ENCODE results near the gene LMO4. TPM values are rescaled to one million over a fixed set of nuclear protein-coding genes. Genes with fewer than 3 reads are reported as not detected.

Gene LMO4
- total and polyA plus RNA-seq, 8 donors, result 30.7 to 120 (median 79.5) TPM

- no peak overlapping the region for H3K27ac ChIP-seq
- DNase-seq, result no peak
- TF ChIP-seq POLR2AphosphoS5 (IDR thresholded peaks at IDR 0.05) (no peak), POLR2A (IDR thresholded peaks at IDR 0.05) (no peak), EP300 (IDR thresholded peaks at IDR 0.05) (no peak), CTCF (IDR thresholded peaks at IDR 0.05) (no peak)
- 75 to 82% (median 80%) methylated on average over 3 of the region's 3 CpGs for WGBS, 5 donors
- peaks cover 0 to under 1% (median 0%) of the 10 kb centered on the region in 4 donors for H3K36me3 ChIP-seq
- H3K4me1 ChIP-seq, result peaks cover 0 to 4% (median 0%) of the 10 kb centered on the region in 4 donors
- no peaks in the 10 kb centered on the region for H3K27me3 ChIP-seq
- intact Hi-C loops (cut with DNase I; ENCODE audit: low total_unique reads), result no loop called here
- peaks cover 0 to under 1% (median 0%) of the 10 kb centered on the region in 4 donors for H3K9me3 ChIP-seq
- no peak overlapping the region for H3K4me3 ChIP-seq
Observed at GRCh38 chr1:87369736-87370478, 41.2 kb downstream of the LMO4 start.

GRCh38 chr1:87370544-87370943 lies 41.9 kb downstream of the LMO4 start:
- H3K27ac ChIP-seq, result no peak overlapping the region
- intact Hi-C loops (cut with DNase I; ENCODE audit: low total_unique reads), result no loop called here
- H3K4me3 ChIP-seq, result no peak overlapping the region
- peaks cover 0 to 4% (median 0%) of the 10 kb centered on the region in 4 donors for H3K4me1 ChIP-seq
- peaks cover 0 to 4% (median 0%) of the 10 kb centered on the region in 4 donors for H3K36me3 ChIP-seq
- peaks cover 0 to 6% (median 0%) of the 10 kb centered on the region in 4 donors for H3K9me3 ChIP-seq
- WGBS, 5 donors, result 65 to 85% (median 75%) methylated on average over 5 of the region's 5 CpGs
- no peak for TF ChIP-seq POLR2AphosphoS5 (IDR thresholded peaks at IDR 0.05)
- DNase-seq, result no peak
- H3K27me3 ChIP-seq, result no peaks in the 10 kb centered on the region

GRCh38 chr1:87379306-87379705 lies 50.6 kb downstream of the LMO4 start:
- intact Hi-C loops (cut with DNase I; ENCODE audit: low total_unique reads), result no loop called here
- Histone ChIP-seq H3K9me3 (peaks cover 0 to 36% (median 12%) of the 10 kb centered on the region in 4 donors), H3K4me1 (no peaks in the 10 kb centered on the region)

GRCh38 chr1:87386217-87386790 lies 57.6 kb downstream of the LMO4 start:
- 35 to 66% (median 53%) methylated on average over 5 of the region's 5 CpGs for WGBS, 5 donors
- intact Hi-C loops (cut with DNase I; ENCODE audit: low total_unique reads), result no loop called here
- TF ChIP-seq EP300 (IDR thresholded peaks at IDR 0.05) (no peak), POLR2A (IDR thresholded peaks at IDR 0.05) (no peak), POLR2AphosphoS5 (IDR thresholded peaks at IDR 0.05) (no peak), CTCF (IDR thresholded peaks at IDR 0.05) (no peak)
- Histone ChIP-seq H3K4me3 (no peak overlapping the region), H3K27ac (no peak overlapping the region), H3K4me1 (peaks cover 0 to 8% (median 0%) of the 10 kb centered on the region in 4 donors), H3K27me3 (no peaks in the 10 kb centered on the region), H3K36me3 (no peaks in the 10 kb centered on the region), H3K9me3 (peaks cover 0 to 8% (median 3%) of the 10 kb centered on the region in 4 donors)
- no peak for DNase-seq

More at GRCh38 chr1:87379306-87379705, 50.6 kb downstream of the LMO4 start:
- TF ChIP-seq POLR2A (IDR thresholded peaks at IDR 0.05) (no peak), EP300 (IDR thresholded peaks at IDR 0.05) (no peak), CTCF (IDR thresholded peaks at IDR 0.05) (no peak), POLR2AphosphoS5 (IDR thresholded peaks at IDR 0.05) (no peak)
- Histone ChIP-seq H3K27ac (no peak overlapping the region), H3K4me3 (no peak overlapping the region), H3K27me3 (no peaks in the 10 kb centered on the region), H3K36me3 (peaks cover 0 to 4% (median 0%) of the 10 kb centered on the region in 4 donors)
- DNase-seq, result no peak

GRCh38 chr1:87388411-87388810 lies 59.7 kb downstream of the LMO4 start:
- TF ChIP-seq EP300 (IDR thresholded peaks at IDR 0.05), result no peak
- TF ChIP-seq POLR2A (IDR thresholded peaks at IDR 0.05), result no peak
- TF ChIP-seq CTCF (IDR thresholded peaks at IDR 0.05), result no peak
- no peak for TF ChIP-seq POLR2AphosphoS5 (IDR thresholded peaks at IDR 0.05)
- Histone ChIP-seq H3K27ac (no peak overlapping the region), H3K36me3 (no peaks in the 10 kb centered on the region), H3K4me1 (peaks cover 0 to 21% (median 0%) of the 10 kb centered on the region in 4 donors), H3K27me3 (no peaks in the 10 kb centered on the region), H3K4me3 (no peak overlapping the region), H3K9me3 (peaks cover 0 to 8% (median 3%) of the 10 kb centered on the region in 4 donors)
- no peak for DNase-seq
- intact Hi-C loops (cut with DNase I; ENCODE audit: low total_unique reads), result no loop called here

Data from stomach (tissue), 9 donors.